GM12873 (cell line): ENCODE data around the gene PRPH2.

Experiments used
- TF ChIP-seq, protein P1 (sequence below): IDR thresholded peaks from 2 replicates; pipeline ENCODE4 v1.5.1; 2012; ENCODE audit warnings: low read depth, mild to moderate bottlenecking, moderate library complexity, low read length, control low read depth; ENCODE audit not compliant: insufficient read depth; ENCODE audit errors: missing control alignments

Gene PRPH2

DNA sequence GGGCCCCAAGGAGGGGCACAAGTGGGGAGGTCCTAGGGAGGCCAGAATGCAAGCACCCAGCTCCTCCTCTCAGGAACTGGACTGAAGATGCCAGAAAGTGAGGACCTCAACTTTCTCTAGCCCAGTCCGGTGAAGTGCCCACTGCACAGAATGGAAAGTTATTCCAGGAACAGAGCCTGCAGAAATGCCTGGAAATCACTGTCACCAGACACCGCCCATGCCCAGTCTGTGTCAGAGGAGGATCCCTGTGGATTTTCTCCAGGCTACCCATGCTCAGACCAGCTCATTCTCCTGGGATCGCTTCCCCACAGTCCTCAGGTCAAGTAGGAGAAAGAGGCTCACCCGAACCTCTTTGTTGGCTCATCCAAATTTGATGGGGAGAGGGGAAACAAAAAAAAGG is 6.5 kb downstream of the PRPH2 start:
- TF ChIP-seq, protein P1, sequence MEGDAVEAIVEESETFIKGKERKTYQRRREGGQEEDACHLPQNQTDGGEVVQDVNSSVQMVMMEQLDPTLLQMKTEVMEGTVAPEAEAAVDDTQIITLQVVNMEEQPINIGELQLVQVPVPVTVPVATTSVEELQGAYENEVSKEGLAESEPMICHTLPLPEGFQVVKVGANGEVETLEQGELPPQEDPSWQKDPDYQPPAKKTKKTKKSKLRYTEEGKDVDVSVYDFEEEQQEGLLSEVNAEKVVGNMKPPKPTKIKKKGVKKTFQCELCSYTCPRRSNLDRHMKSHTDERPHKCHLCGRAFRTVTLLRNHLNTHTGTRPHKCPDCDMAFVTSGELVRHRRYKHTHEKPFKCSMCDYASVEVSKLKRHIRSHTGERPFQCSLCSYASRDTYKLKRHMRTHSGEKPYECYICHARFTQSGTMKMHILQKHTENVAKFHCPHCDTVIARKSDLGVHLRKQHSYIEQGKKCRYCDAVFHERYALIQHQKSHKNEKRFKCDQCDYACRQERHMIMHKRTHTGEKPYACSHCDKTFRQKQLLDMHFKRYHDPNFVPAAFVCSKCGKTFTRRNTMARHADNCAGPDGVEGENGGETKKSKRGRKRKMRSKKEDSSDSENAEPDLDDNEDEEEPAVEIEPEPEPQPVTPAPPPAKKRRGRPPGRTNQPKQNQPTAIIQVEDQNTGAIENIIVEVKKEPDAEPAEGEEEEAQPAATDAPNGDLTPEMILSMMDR = no peak

DNA sequence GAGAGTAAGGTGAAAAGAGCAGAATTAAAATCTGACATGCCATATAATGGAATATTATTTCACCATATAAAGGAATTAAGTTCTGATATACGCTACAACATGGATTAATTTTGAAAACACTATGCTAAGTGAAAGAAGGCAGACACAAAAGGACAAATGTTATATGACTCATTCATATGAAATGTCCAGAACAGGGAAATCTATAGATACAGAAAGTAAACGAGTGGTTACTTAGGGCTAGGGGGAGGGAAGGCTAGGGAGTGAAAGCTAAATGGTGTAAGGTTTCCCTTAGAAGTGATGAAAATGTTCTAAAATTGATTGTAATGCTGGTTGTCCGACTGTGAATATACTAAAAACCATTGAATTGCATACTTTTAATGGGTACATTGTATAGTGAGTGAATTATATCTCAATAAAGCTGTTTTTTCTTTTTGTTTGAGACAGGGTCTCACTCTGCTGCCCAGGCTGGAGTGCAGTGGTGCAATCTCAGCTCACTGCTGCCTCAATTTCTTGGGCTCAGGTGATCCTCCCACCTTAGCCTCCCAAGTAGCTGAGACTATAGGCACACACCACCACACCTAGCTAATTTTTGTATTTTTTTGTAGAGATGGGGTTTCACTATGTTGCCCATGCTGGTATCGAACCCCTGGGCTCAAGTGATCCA is 8.2 kb downstream of the PRPH2 start:
- TF ChIP-seq, protein P1 = no peak

DNA sequence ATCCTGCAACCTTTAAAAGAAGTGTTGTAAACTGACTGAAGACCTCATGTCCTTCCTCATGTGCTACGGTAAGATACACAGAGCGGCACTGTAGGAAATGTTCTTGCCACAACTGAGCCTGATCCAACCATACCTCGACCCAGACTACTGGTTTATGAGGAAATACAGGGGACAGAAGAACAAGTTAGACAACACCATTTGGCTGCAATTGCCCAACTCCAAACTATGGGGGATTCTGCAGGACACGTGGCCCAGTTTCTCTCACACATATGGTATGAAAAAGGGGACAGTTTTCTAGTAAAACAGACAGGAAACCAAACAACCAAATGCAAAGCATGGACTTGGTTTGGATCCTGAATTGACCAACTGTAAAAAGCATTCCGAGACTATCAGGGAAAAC is 10.5 kb downstream of the PRPH2 start:
- TF ChIP-seq, protein P1 = no peak

DNA sequence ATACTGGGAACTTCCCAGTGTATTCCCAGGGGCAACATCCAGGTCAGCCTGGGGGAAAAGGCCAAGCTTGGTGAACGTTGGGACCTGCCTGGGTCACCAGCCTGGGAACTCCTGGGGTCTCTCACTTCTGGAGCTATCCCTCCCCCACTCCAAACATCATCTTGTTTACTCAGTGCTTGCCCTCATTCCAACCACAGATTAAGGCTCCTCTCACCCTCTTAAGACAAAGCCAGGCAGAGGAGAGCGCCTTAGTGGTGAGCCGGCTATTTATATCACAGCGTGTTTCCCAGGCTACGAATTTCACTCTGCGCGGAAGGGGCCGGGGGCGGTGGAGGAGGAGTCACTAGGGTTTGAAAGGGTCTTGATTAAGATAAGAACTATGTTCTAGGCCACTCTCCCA is 12.1 kb downstream of the PRPH2 start:
- TF ChIP-seq, protein P1 = no peak

- TF ChIP-seq, protein P1 = no peak
Measured at GRCh38 chr6:42709871-42710270, 12.5 kb downstream of the PRPH2 start.

DNA sequence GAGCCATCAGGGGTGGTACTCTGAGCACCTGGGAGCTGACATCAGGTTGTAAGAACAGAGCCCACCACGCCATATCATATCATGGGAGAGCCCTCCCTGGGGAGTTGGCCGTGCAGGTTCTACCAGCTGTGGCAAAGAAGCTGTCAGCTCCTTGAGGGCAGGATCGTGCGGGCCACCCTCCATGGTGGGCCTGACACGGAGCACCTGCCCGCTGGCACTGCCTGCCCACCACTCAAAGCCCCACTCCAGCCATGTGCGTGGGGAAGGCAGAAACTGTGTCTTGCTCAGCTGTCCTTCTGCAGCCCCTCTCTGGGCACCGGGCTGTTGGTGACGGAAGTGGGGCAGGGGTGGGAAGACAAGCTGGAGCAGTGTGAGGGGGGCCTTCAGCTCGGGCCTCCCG is 14.3 kb downstream of the PRPH2 start:
- TF ChIP-seq, protein P1 = no peak

DNA sequence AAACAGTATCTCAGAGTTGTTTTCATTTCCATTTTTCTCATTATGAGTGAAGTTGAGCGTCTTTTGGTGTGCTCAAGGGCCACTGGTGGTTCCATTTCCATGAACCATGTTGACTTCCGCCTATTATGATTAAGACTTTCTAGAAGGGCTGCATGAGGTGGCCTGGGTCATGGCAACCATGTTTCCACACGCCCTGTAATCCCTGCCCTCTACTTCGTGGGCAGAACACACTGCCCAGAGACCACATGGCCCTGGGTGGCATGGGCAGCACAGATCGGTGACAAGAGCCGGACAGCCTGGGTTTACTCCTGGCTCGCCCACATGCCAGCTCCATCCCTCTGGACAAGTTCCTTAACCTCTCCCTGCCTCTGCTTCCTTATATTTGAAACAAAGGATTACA is 14.8 kb downstream of the PRPH2 start:
- TF ChIP-seq, protein P1 = no peak
